ENCODE results near the gene HS3ST4.

DNA sequence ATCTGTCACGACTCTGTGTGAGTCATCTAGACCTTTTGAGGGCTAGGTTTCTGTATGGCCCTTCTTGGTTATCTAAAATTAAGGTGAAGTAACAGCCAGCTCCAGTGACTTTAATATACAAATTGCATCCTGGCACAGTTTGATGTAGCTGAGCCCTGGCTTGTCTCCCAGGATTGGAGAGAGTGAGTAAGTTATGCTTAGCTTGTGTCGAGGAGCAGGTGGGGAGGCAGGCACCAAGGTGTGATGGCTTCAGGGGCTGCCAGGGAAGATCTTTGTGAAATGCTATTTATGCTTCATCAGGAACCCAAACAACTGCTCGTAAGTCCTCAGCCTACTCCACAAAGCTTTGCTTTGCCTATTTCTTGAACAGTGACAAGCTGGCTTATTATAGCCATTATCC lies 261.2 kb downstream of the HS3ST4 start:
- TF ChIP-seq POLR2A (IDR thresholded peaks at IDR 0.05), result no peak
- TF ChIP-seq, protein P1, sequence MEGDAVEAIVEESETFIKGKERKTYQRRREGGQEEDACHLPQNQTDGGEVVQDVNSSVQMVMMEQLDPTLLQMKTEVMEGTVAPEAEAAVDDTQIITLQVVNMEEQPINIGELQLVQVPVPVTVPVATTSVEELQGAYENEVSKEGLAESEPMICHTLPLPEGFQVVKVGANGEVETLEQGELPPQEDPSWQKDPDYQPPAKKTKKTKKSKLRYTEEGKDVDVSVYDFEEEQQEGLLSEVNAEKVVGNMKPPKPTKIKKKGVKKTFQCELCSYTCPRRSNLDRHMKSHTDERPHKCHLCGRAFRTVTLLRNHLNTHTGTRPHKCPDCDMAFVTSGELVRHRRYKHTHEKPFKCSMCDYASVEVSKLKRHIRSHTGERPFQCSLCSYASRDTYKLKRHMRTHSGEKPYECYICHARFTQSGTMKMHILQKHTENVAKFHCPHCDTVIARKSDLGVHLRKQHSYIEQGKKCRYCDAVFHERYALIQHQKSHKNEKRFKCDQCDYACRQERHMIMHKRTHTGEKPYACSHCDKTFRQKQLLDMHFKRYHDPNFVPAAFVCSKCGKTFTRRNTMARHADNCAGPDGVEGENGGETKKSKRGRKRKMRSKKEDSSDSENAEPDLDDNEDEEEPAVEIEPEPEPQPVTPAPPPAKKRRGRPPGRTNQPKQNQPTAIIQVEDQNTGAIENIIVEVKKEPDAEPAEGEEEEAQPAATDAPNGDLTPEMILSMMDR (IDR thresholded peaks at IDR 0.05), result no peak

All from thyroid gland (tissue), 4 donors.